H1 (cell line): Measurements from ENCODE around the gene SPATA6L. TPM values are rescaled to one million over a fixed set of nuclear protein-coding genes. Genes with fewer than 3 reads are reported as not detected.

Experiments used
- CTCF ChIA-PET: fragments of 300-600 bp; sonication (Branson Sonifier 250); formaldehyde crosslinking; loops from one replicate; lab custom pipeline; 2021; ENCODE audit not compliant: partially characterized antibody; lab: Charles Lee
- POLR2A ChIA-PET: fragments of 300-600 bp; sonication (Branson Sonifier 250); formaldehyde crosslinking; loops from one replicate; lab custom pipeline; 2021; ENCODE audit warnings: inconsistent platforms; ENCODE audit not compliant: partially characterized antibody; lab: Charles Lee
- DNase-seq, 2 experiments: peaks; one replicate each; pipeline versions ENCODE4 v3.0.0 to v3.0.0-alpha.2; 2010 to 2022; ENCODE audit warnings: low spot score in 2 of 2, low read depth in 1 of 2, mixed read lengths in 1 of 2
- FAIRE-seq: peaks from 2 replicates; lab custom pipeline; 2011; peaks lifted over from hg19 to GRCh38; lab: Jason Lieb, UNC
- H2AFZ ChIP-seq: 2 replicates; pipeline ENCODE4 v1.8.1; 2012; ENCODE audit warnings: low read length, inconsistent platforms
- H2AK5ac ChIP-seq: 2 replicates; pipeline ENCODE4 v1.6.1; 2013; ENCODE audit warnings: low read depth, low read length
- H2BK120ac ChIP-seq: replicated peaks from 2 replicates; pipeline ENCODE3; 2013; ENCODE audit warnings: low read depth, low read length, inconsistent platforms
- H2BK12ac ChIP-seq: 2 replicates; pipeline ENCODE4 v1.6.1; 2013; ENCODE audit warnings: low read depth, low read length
- H2BK15ac ChIP-seq: 2 replicates; pipeline ENCODE4 v1.6.1; 2013; ENCODE audit warnings: low read length
- H2BK20ac ChIP-seq: 2 replicates; pipeline ENCODE4 v1.6.1; 2013; ENCODE audit warnings: low read length
- H2BK5ac ChIP-seq: 2 replicates; pipeline ENCODE4 v1.6.1; 2013; ENCODE audit warnings: low read depth, low read length
- H3K14ac ChIP-seq: 2 replicates; pipeline ENCODE4 v1.6.1; 2013; ENCODE audit warnings: inconsistent platforms; ENCODE audit not compliant: insufficient read length
- H3K18ac ChIP-seq: 2 replicates; pipeline ENCODE4 v1.6.1; 2013; ENCODE audit warnings: low read length; ENCODE audit errors: extremely low read depth
- H3K23ac ChIP-seq: 2 replicates; pipeline ENCODE4 v1.6.1; 2013; ENCODE audit warnings: inconsistent platforms; ENCODE audit not compliant: insufficient read length
- H3K23me2 ChIP-seq: 2 replicates; pipeline ENCODE4 v1.6.1; 2013; ENCODE audit warnings: low read depth, low read length
- H3K27ac ChIP-seq: 2 replicates; pipeline ENCODE4 v1.6.1; 2011; ENCODE audit warnings: low read depth, low read length, inconsistent platforms
- H3K27me3 ChIP-seq, 4 experiments: replicated peaks in 1 of 4; 1 replicate in 1 of 4; 2 replicates in 3 of 4; pipeline versions ENCODE4 v1.6.1 to v1.8.1; 2011 to 2013; ENCODE audit warnings: low read length in 3 of 4, mild to moderate bottlenecking in 3 of 4, inconsistent platforms in 2 of 4, mixed read lengths in 2 of 4, moderate library complexity in 1 of 4; ENCODE audit not compliant: control insufficient read depth in 3 of 4, insufficient read depth in 3 of 4; ENCODE audit errors: extremely low read depth in 1 of 4
- H3K36me3 ChIP-seq, 4 experiments: 2 replicates each; pipeline versions ENCODE4 v1.6.1 to v1.8.1; 2011 to 2013; ENCODE audit warnings: mild to moderate bottlenecking in 4 of 4, low read length in 3 of 4, moderate library complexity in 2 of 4, control low read depth in 1 of 4, inconsistent platforms in 1 of 4; ENCODE audit not compliant: insufficient read depth in 4 of 4, control insufficient read depth in 2 of 4
- H3K4ac ChIP-seq: replicated peaks from 2 replicates; pipeline ENCODE3; 2013; ENCODE audit warnings: low read length, low read depth, mixed read lengths, inconsistent platforms; ENCODE audit not compliant: insufficient read length
- H3K4me1 ChIP-seq, 4 experiments: replicated peaks in 1 of 4; 1 replicate in 1 of 4; 2 replicates in 3 of 4; pipeline versions ENCODE4 v1.6.1 to v1.8.1; 2011 to 2013; ENCODE audit warnings: low read length in 3 of 4, inconsistent platforms in 2 of 4, mixed read lengths in 1 of 4; ENCODE audit not compliant: insufficient read depth in 4 of 4, control insufficient read depth in 3 of 4
- H3K4me2 ChIP-seq, 2 experiments: 2 replicates each; pipeline versions ENCODE4 v1.6.1 to v1.8.1; 2011 to 2013; ENCODE audit warnings: low read depth in 2 of 2, low read length in 2 of 2, control low read depth in 1 of 2, inconsistent platforms in 1 of 2, mild to moderate bottlenecking in 1 of 2; ENCODE audit not compliant: insufficient read depth in 1 of 2
- H3K4me3 ChIP-seq, 4 experiments: fragments of 200-600, 300-600 bp in 1 of 4; sonication (generic), shearing (Covaris generic), sonication (Bioruptor Twin) in 1 of 4; 2 replicates each; pipeline versions ENCODE4 v1.5.1 to v1.8.1; 2011 to 2016; ENCODE audit warnings: low read length in 4 of 4, low read depth in 3 of 4, control low read depth in 2 of 4, inconsistent platforms in 2 of 4, mild to moderate bottlenecking in 2 of 4, mixed read lengths in 1 of 4, moderate library complexity in 1 of 4; ENCODE audit not compliant: insufficient read depth in 2 of 4; ENCODE audit errors: extremely low read depth in 1 of 4
- H3K56ac ChIP-seq: replicated peaks from 2 replicates; pipeline ENCODE3; 2013; ENCODE audit warnings: low read depth, mild to moderate bottlenecking, mixed read lengths, low read length, inconsistent platforms; ENCODE audit not compliant: insufficient read length
- H3K79me1 ChIP-seq: 2 replicates; pipeline ENCODE4 v1.6.1; 2013; ENCODE audit warnings: low read depth, low read length, control low read depth
- H3K79me2 ChIP-seq, 2 experiments: 2 replicates each; pipeline versions ENCODE4 v1.6.1 to v1.8.1; 2012 to 2013; ENCODE audit warnings: low read length in 2 of 2, mild to moderate bottlenecking in 2 of 2, inconsistent platforms in 1 of 2; ENCODE audit not compliant: insufficient read depth in 2 of 2, control insufficient read depth in 1 of 2
- H3K9ac ChIP-seq, 4 experiments: replicated peaks in 1 of 4; 1 replicate in 1 of 4; 2 replicates in 3 of 4; pipeline versions ENCODE4 v1.6.1 to v1.8.1; 2011 to 2013; ENCODE audit warnings: low read depth in 3 of 4, low read length in 3 of 4, control low read depth in 2 of 4, mild to moderate bottlenecking in 2 of 4, moderate library complexity in 2 of 4, inconsistent platforms in 1 of 4; ENCODE audit errors: extremely low read depth in 1 of 4
- H3K9me3 ChIP-seq, 2 experiments: 2 replicates each; pipeline versions ENCODE4 v1.6.1 to v1.8.1; 2012 to 2013; ENCODE audit warnings: mild to moderate bottlenecking in 2 of 2, moderate library complexity in 2 of 2, control low read depth in 1 of 2, inconsistent platforms in 1 of 2, low read depth in 1 of 2, low read length in 1 of 2, mixed read lengths in 1 of 2; ENCODE audit not compliant: insufficient read depth in 2 of 2
- H4K20me1 ChIP-seq, 2 experiments: replicated peaks in 1 of 2; 2 replicates each; pipeline versions ENCODE3 to v1.8.1; 2011 to 2013; ENCODE audit warnings: inconsistent platforms in 2 of 2, low read length in 2 of 2, mild to moderate bottlenecking in 1 of 2; ENCODE audit not compliant: insufficient read depth in 2 of 2, control insufficient read depth in 1 of 2
- H4K5ac ChIP-seq: 2 replicates; pipeline ENCODE4 v1.6.1; 2013; ENCODE audit warnings: low read length, low read depth, mixed read lengths, inconsistent platforms; ENCODE audit not compliant: insufficient read length
- H4K8ac ChIP-seq: 2 replicates; pipeline ENCODE4 v1.8.0; 2013; ENCODE audit warnings: mild to moderate bottlenecking, moderate library complexity, low read length, inconsistent platforms; ENCODE audit not compliant: insufficient read depth; ENCODE audit errors: extremely low read depth
- H4K91ac ChIP-seq: replicated peaks from 2 replicates; pipeline ENCODE3; 2013; ENCODE audit warnings: low read length, mixed read lengths, inconsistent platforms; ENCODE audit not compliant: insufficient read length
- CEBPB ChIP-seq: IDR thresholded peaks from 2 replicates; pipeline ENCODE4 v1.6.1; 2012; ENCODE audit warnings: low read depth, low read length
- CHD2 ChIP-seq: IDR thresholded peaks from 2 replicates; pipeline ENCODE4 v1.6.1; 2012; ENCODE audit warnings: low read length, improper control_type of control experiment
- EGR1 ChIP-seq: IDR thresholded peaks from 2 replicates; pipeline ENCODE4 v1.6.1; 2011; ENCODE audit warnings: low read depth, low read length, borderline replicate concordance
- FOSL1 ChIP-seq: IDR thresholded peaks from 2 replicates; pipeline ENCODE4 v1.6.1; 2011; ENCODE audit warnings: mild to moderate bottlenecking, low read depth, low read length, moderate library complexity; ENCODE audit not compliant: insufficient read depth
- GABPA ChIP-seq: IDR thresholded peaks from 2 replicates; pipeline ENCODE4 v1.6.1; 2011; ENCODE audit warnings: mild to moderate bottlenecking, low read length, moderate library complexity, borderline replicate concordance; ENCODE audit not compliant: insufficient read depth
- HDAC6 ChIP-seq: IDR thresholded peaks from one replicate; pipeline ENCODE4 v1.7.1; 2012; ENCODE audit warnings: low read depth, mild to moderate bottlenecking, inconsistent platforms, low read length, moderate library complexity
- JUN ChIP-seq: IDR thresholded peaks from 2 replicates; pipeline ENCODE4 v1.6.1; 2011; ENCODE audit warnings: low read depth, mild to moderate bottlenecking, improper control_type of control experiment, low read length
- JUND ChIP-seq: IDR thresholded peaks from 2 replicates; pipeline ENCODE4 v1.6.1; 2011; ENCODE audit warnings: mild to moderate bottlenecking, improper control_type of control experiment, low read length
- KDM1A ChIP-seq: fragments of 200-600, 300-600 bp; sonication (generic); IDR thresholded peaks from 2 replicates; pipeline ENCODE4 v1.7.1; 2016; ENCODE audit warnings: mild to moderate bottlenecking, low read length, borderline replicate concordance
- POLR2A ChIP-seq, 2 experiments: IDR thresholded peaks; 1 replicate in 1 of 2; 2 replicates in 1 of 2; pipeline ENCODE4 v1.6.1; 2011; ENCODE audit warnings: low read depth in 2 of 2, low read length in 2 of 2, mild to moderate bottlenecking in 2 of 2; ENCODE audit errors: control extremely low read depth in 1 of 2
- SIN3A ChIP-seq, 2 experiments: IDR thresholded peaks in 1 of 2; conservative IDR thresholded peaks in 1 of 2; 2 replicates each; pipeline ENCODE4 v1.6.1; 2011 to 2012; ENCODE audit warnings: low read length in 2 of 2, improper control_type of control experiment in 1 of 2, low read depth in 1 of 2, mild to moderate bottlenecking in 1 of 2
- SUZ12 ChIP-seq: fragments of 200-600 bp; sonication (generic); IDR thresholded peaks from 2 replicates; pipeline ENCODE4 v1.6.1; 2012; ENCODE audit warnings: mild to moderate bottlenecking, inconsistent platforms, low read length, moderate library complexity, mixed read lengths
- TAF1 ChIP-seq: IDR thresholded peaks from 2 replicates; pipeline ENCODE4 v1.6.1; 2011; ENCODE audit warnings: mild to moderate bottlenecking, low read depth, low read length
- TBP ChIP-seq: IDR thresholded peaks from 2 replicates; pipeline ENCODE4 v1.6.1; 2011; ENCODE audit warnings: low read depth, low read length, improper control_type of control experiment
- TEAD4 ChIP-seq: IDR thresholded peaks from 2 replicates; pipeline ENCODE4 v1.6.1; 2012; ENCODE audit warnings: low read depth, low read length, inconsistent platforms, mixed read lengths
- YY1 ChIP-seq: IDR thresholded peaks from 2 replicates; pipeline ENCODE4 v1.6.1; 2011; ENCODE audit warnings: low read depth, mild to moderate bottlenecking, low read length
- WGBS, 2 experiments: shearing (Covaris generic) in 1 of 2; methylation state at CpG; one replicate each; pipeline versions ENCODE4 v1.1.6 to v1.1.7; 2013 to 2015; ENCODE audit warnings: low lambda C conversion rate in 2 of 2, mixed read lengths in 2 of 2, inconsistent platforms in 1 of 2, low coverage in 1 of 2, missing lambda C conversion rate in 1 of 2; ENCODE audit not compliant: insufficient replicate concordance in 2 of 2, insufficient coverage in 1 of 2, insufficient read length in 1 of 2; ENCODE audit errors: extremely low coverage in 1 of 2, missing lambda C conversion rate in 1 of 2; 5-methylcytosine and 5-hydroxymethylcytosine counted together
- polyA plus RNA-seq, 7 experiments: library from polyadenylated mRNA; depleted of rRNA in 3 of 7; stranded (reverse) in 5 of 7; unstranded in 2 of 7; fragments of >200 nt in 5 of 7; fragments of 200-250 nt in 2 of 7; gene quantifications; 1 replicate in 5 of 7; 2 replicates in 1 of 7; 4 replicates in 1 of 7; pipeline versions ENCODE4 v1.2.1 to v1.2.3, GENCODE V29; 2011 to 2013; ENCODE audit warnings: missing spikeins in 2 of 7, mixed read lengths in 2 of 7
- total RNA-seq: library from RNA; stranded (reverse); fragmentation: NEBNext Ultra II Directional; extraction: Animal tissue kit (Norgen Biotek cat#: 25700); gene quantifications from 2 replicates; pipeline ENCODE4 v1.2.1, GENCODE V29; 2021

SPATA6L gene
- total and polyA plus RNA-seq, 2 of the 8 experiments (the other 6 are each of a cell fraction or from before 2014, with no cell fraction given) = 0.57 to 1.1 TPM

DNA sequence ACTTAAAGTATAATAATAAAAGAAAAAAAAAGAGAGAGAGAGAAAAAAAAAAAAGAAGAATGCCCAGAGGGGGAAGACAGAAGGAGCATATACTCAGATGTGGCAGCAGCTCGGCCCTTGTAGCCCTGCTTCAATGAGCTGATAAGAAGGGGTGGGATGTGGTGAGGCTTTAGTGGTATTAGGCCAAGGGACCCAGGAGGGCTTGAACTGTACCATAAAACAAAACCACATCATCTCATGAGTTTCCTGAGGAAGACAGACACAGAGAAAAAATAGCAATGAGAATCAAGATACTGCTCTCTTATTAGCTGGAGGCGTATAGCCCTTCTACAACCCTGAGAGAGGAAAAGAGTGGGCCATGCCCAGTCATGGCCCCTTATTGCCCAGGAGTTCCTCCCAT is 103.2 kb downstream of the SPATA6L start:
- no peak overlapping the region for H3K56ac ChIP-seq
- CTCF ChIA-PET = interaction anchor here (6.8 kb wide), 1 partner anchor 14 kb away, joined by 44 read pairs; no protein-coding TSS in a partner anchor
- FAIRE-seq (no peak), DNase-seq (no peak)
- no peak overlapping the region for H3K18ac ChIP-seq
- H2BK15ac ChIP-seq = no peak overlapping the region
- no peak overlapping the region for H4K5ac ChIP-seq
- no peaks in the 10 kb centered on the region for H3K23me2 ChIP-seq
- no peak overlapping the region for H4K8ac ChIP-seq
- no peaks in the 10 kb centered on the region for H3K27me3 ChIP-seq
- no peaks in the 10 kb centered on the region for H3K9me3 ChIP-seq
- H2AFZ ChIP-seq = no peak overlapping the region
- H4K91ac ChIP-seq = no peak overlapping the region
- no peaks in the 10 kb centered on the region for H3K79me1 ChIP-seq
- no peaks in the 10 kb centered on the region for H3K4me1 ChIP-seq
- no peak overlapping the region for H2AK5ac ChIP-seq
- 96% methylated on average over 2 of the region's 2 CpGs; no CpG with 5 or more reads in 1 of the 2 experiments for WGBS, 2 experiments
- H3K14ac ChIP-seq = no peak overlapping the region
- POLR2A ChIA-PET = no interaction called here
- no peak overlapping the region for H2BK5ac ChIP-seq
- H3K23ac ChIP-seq = no peak overlapping the region
- H3K79me2 ChIP-seq = no peaks in the 10 kb centered on the region
- H4K20me1 ChIP-seq = no peaks in the 10 kb centered on the region
- H2BK120ac ChIP-seq = no peak overlapping the region
- no peak overlapping the region for H3K4me3 ChIP-seq
- no peak overlapping the region for H3K4ac ChIP-seq
- no peak overlapping the region for H2BK12ac ChIP-seq
- H3K4me2 ChIP-seq = no peak overlapping the region
- no peak overlapping the region for H3K9ac ChIP-seq
- H3K36me3 ChIP-seq = no peaks in the 10 kb centered on the region
- H2BK20ac ChIP-seq = no peak overlapping the region
- H3K27ac ChIP-seq = no peak overlapping the region
- TF ChIP-seq TEAD4 (no peak), YY1 (no peak), POLR2A (IDR thresholded peaks at IDR 0.05; ENCODE audit: control extremely low read depth in 1 of 2, low read depth in 2 of 2, low read length in 2 of 2) (no peak), HDAC6 (no peak), GABPA (no peak), FOSL1 (no peak), KDM1A (no peak), TBP (no peak), CHD2 (no peak), SUZ12 (no peak), EGR1 (no peak), JUN (no peak), TAF1 (no peak), JUND (no peak), CEBPB (no peak), SIN3A (conservative IDR thresholded peaks at IDR 0.05 in 1 of 2, IDR thresholded peaks at IDR 0.05 in 1 of 2; ENCODE audit: low read depth in 1 of 2, low read length in 2 of 2) (no peak)
